ENCODE measurements around the gene ANKRD6.

ANKRD6 gene

GRCh38 chr6:89613790-89614189 is 180.8 kb downstream of the ANKRD6 start:
- CTCF ChIA-PET: interaction anchor here (1.2 to 1.9 kb wide), 2 partner anchors 182 to 242 kb away, joined by 3 to 9 read pairs; no protein-coding TSS in a partner anchor
- DNase-seq (ENCODE audit: low read depth, low spot score): no peak
- no peak for TF ChIP-seq CTCF (IDR thresholded peaks at IDR 0.05; ENCODE audit: insufficient read depth, low read length, missing control alignments)
- no peak overlapping the region for H3K4me3 ChIP-seq (ENCODE audit: low read depth, low read length)
- POLR2A ChIA-PET: no interaction called here

GRCh38 chr6:89615882-89616281 is 182.9 kb downstream of the ANKRD6 start:
- TF ChIP-seq CTCF (IDR thresholded peaks at IDR 0.05; ENCODE audit: insufficient read depth, low read length, missing control alignments): no peak
- H3K4me3 ChIP-seq (ENCODE audit: low read depth, low read length): no peak overlapping the region
- CTCF ChIA-PET: interaction anchor here (0.6 kb wide), 1 partner anchor 22 kb away, joined by 3 read pairs; no protein-coding TSS in a partner anchor
- no peak for DNase-seq (ENCODE audit: low read depth, low spot score)
- POLR2A ChIA-PET: no interaction called here

- no peak for TF ChIP-seq CTCF (IDR thresholded peaks at IDR 0.05; ENCODE audit: insufficient read depth, low read length, missing control alignments)
- DNase-seq (ENCODE audit: low read depth, low spot score): no peak
- CTCF ChIA-PET: interaction anchor here (0.6 to 1.1 kb wide), 2 partner anchors 21 to 22 kb away, joined by 3 read pairs; partner anchors contain the start of gene LYRM2
- POLR2A ChIA-PET: no interaction called here
- H3K4me3 ChIP-seq (ENCODE audit: low read depth, low read length): no peak overlapping the region
These were observed 183.6 kb downstream of the ANKRD6 start for GRCh38 chr6:89616531-89616930.

GRCh38 chr6:89618026-89618425 is 185.1 kb downstream of the ANKRD6 start:
- no peak overlapping the region for H3K4me3 ChIP-seq (ENCODE audit: low read depth, low read length)
- no peak for DNase-seq (ENCODE audit: low read depth, low spot score)
- TF ChIP-seq CTCF (IDR thresholded peaks at IDR 0.05; ENCODE audit: insufficient read depth, low read length, missing control alignments): no peak
- ChIA-PET CTCF (no interaction called here), POLR2A (no interaction called here)

GRCh38 chr6:89619567-89619966 is 186.6 kb downstream of the ANKRD6 start:
- ChIA-PET CTCF (no interaction called here), POLR2A (no interaction called here)
- no peak for DNase-seq (ENCODE audit: low read depth, low spot score)
- no peak for TF ChIP-seq CTCF (IDR thresholded peaks at IDR 0.05; ENCODE audit: insufficient read depth, low read length, missing control alignments)
- no peak overlapping the region for H3K4me3 ChIP-seq (ENCODE audit: low read depth, low read length)

- CTCF ChIA-PET: no interaction called here
- no peak for DNase-seq (ENCODE audit: low read depth, low spot score)
- TF ChIP-seq CTCF (IDR thresholded peaks at IDR 0.05; ENCODE audit: insufficient read depth, low read length, missing control alignments): no peak
- POLR2A ChIA-PET: no interaction called here
- no peak overlapping the region for H3K4me3 ChIP-seq (ENCODE audit: low read depth, low read length)
These were observed 190.8 kb downstream of the ANKRD6 start for GRCh38 chr6:89623749-89624148.

Measured in AG04449 (cell line).